HL-60/S4 (cell line): ENCODE data around the gene EPN3.

ENCODE experiments used
- in situ Hi-C: fragments of 300-500 bp; cut with MboI; formaldehyde crosslinking; loops from 2 replicates; pipeline ENCODE4 v1.14.3; 2022; ENCODE audit warnings: low sequenced_read_pairs

The EPN3 gene

GRCh38 chr17:50562242-50563091 lies 29.9 kb downstream of the EPN3 start:
- in situ Hi-C loops, result no loop called here

- in situ Hi-C loops, result no loop called here
Observed at GRCh38 chr17:50563092-50563511, 30.6 kb downstream of the EPN3 start.

- in situ Hi-C loops, result no loop called here
Observed at GRCh38 chr17:50564916-50565315, 32.4 kb downstream of the EPN3 start.

- in situ Hi-C loops, result no loop called here
Observed at GRCh38 chr17:50565402-50566350, 33.1 kb downstream of the EPN3 start.

- in situ Hi-C loops, result no loop called here
Observed at GRCh38 chr17:50566886-50567285, 34.4 kb downstream of the EPN3 start.

- in situ Hi-C loops, result no loop called here
Observed at GRCh38 chr17:50568659-50569058, 36.1 kb downstream of the EPN3 start.

- in situ Hi-C loops, result no loop called here
Observed at GRCh38 chr17:50569592-50569991, 37.1 kb downstream of the EPN3 start.

GRCh38 chr17:50570032-50570431 lies 37.5 kb downstream of the EPN3 start:
- in situ Hi-C loops, result no loop called here

- in situ Hi-C loops, result no loop called here
Observed at GRCh38 chr17:50570528-50570927, 38.0 kb downstream of the EPN3 start.

- in situ Hi-C loops, result no loop called here
Observed at GRCh38 chr17:50571681-50572080, 39.1 kb downstream of the EPN3 start.

- in situ Hi-C loops, result no loop called here
Observed at GRCh38 chr17:50572541-50572940, 40.0 kb downstream of the EPN3 start.

- in situ Hi-C loops, result no loop called here
Observed at GRCh38 chr17:50573866-50574611, 41.5 kb downstream of the EPN3 start.

- in situ Hi-C loops, result no loop called here
Observed at GRCh38 chr17:50575581-50576210, 43.2 kb downstream of the EPN3 start.

- in situ Hi-C loops, result no loop called here
Observed at GRCh38 chr17:50576864-50577263, 44.3 kb downstream of the EPN3 start.

- in situ Hi-C loops, result no loop called here
Observed at GRCh38 chr17:50577451-50577954, 45.0 kb downstream of the EPN3 start.

- in situ Hi-C loops, result no loop called here
Observed at GRCh38 chr17:50578173-50578572, 45.6 kb downstream of the EPN3 start.

- in situ Hi-C loops, result no loop called here
Observed at GRCh38 chr17:50579399-50579798, 46.9 kb downstream of the EPN3 start.

GRCh38 chr17:50580646-50581045 lies 48.1 kb downstream of the EPN3 start:
- in situ Hi-C loops, result no loop called here

GRCh38 chr17:50581316-50581715 lies 48.8 kb downstream of the EPN3 start:
- in situ Hi-C loops, result no loop called here

GRCh38 chr17:50582741-50583140 lies 50.2 kb downstream of the EPN3 start:
- in situ Hi-C loops, result no loop called here
